Stimulated activated CD8-positive, alpha-beta memory T cell treated with anti-CD3 and anti-CD28 coated beads, Interleukin-4, amount 100 ng/mL, for 4 hours (primary cell): ENCODE data around the gene POU2AF1.
"Not testable (repeated sequence)": the region's sequence is repeated elsewhere in the genome, so short reads cannot be mapped to it uniquely, and the experiment has no call there.

Source experiments
- DNase-seq, 2 donors: peaks; one replicate each; pipeline ENCODE4 v3.0.0-alpha.2; 2020; ENCODE audit warnings: low read depth in 2 of 2, low spot score in 1 of 2

POU2AF1 gene

DNA sequence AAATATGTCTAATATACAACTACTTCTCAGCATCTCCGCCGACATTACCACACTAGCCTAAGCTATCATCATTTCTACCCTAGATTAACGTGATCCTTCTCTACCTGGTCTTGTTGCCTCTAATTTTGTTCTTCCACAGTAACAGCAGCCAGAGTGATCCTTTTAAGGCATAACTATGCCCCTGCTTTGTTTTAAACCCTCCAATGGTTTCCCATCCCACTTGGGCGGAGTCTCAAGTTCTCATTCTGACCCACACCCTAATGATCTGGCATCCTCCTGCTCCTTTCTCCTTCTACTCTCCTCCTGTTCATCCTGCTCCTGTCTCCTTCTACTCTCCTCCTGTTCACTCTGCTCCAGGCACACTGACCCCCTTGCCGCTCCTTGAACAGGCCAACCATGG is 31.9 kb upstream of the POU2AF1 start:
- DNase-seq, result no peak

DNA sequence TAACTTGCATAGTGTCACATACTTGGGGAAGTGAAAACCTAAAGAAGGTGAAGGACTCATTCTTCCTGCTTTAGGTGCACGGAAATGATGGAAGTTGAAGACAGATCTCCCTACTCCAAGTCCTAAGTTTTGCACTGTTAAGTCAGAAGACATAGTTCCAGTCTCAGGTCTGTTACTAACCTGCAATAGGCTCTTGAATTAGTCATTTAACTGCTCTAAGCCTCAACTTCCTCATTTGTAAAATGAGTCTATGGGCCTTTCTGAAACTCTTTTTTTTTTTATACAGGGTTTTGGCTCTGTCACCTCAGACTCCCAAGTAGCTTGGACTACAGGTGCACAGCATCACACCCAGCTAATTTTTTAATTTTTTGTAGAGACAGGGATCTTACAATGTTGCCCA is 30.8 kb upstream of the POU2AF1 start:
- no peak for DNase-seq

DNA sequence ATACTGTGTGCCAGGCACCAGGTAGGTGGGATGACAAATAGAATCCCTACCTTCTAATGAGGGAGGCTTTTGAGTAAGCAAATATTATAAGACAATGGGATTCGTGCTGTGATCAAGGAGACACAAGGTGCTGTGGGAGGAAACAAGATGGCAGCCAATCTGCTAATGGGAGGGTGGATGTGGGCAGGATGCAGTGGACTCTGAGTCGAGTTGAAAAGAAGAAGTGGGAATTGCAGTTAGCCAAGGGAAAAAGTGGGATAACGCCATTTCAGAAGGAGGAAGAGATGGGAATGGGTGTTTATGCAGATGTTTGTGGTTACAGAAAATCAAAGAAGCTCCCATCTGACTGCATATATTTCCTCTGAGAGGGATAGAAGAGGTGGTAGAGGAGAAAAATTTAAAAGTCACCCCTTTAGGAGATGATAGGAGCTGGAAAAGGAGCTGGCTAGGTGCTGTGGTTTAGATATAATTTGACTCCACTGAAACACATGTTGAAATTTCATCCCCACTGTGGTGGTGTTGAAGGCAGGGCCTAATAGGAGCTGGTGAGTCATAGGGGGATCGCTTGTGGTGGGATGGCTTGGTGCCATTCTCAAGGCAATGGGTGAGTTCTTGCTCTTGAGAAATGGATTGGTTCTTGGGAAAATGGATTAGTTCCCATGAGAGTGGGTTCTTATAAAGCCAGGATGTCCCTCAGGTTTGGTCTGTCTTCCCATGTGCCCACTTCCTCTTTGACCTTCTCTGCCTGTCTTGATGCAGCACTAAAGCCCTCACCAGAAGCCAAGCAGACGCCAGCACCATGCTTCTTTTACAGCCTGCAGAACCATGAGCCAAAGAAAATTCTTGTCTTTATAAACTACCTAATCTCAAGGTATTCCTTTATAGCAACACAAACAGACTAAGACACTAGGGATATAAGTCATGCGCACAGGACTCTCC is 30.0 kb upstream of the POU2AF1 start:
- DNase-seq, result no peak

- DNase-seq, result no peak
Observed at GRCh38 chr11:111407652-111408051, 28.6 kb upstream of the POU2AF1 start.

DNA sequence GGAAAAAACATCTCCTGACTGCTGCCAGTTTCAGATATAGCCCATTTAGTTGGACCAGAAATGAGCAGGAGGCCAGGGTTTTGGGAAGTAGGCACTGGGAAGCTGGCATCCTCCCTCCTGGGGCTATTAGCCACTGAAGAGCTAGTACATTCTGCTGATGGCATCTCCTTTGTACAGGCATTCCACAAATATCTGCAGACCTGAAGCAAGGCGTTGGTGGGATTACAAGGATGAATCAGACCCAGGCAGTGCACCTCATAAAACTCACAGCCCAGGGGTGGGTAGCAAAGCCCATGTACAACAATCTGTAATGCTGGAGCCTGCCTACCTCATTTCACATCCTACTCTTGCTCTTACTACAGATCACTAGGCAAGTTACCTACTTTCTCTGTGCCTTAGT is 27.5 kb upstream of the POU2AF1 start:
- no peak for DNase-seq

DNA sequence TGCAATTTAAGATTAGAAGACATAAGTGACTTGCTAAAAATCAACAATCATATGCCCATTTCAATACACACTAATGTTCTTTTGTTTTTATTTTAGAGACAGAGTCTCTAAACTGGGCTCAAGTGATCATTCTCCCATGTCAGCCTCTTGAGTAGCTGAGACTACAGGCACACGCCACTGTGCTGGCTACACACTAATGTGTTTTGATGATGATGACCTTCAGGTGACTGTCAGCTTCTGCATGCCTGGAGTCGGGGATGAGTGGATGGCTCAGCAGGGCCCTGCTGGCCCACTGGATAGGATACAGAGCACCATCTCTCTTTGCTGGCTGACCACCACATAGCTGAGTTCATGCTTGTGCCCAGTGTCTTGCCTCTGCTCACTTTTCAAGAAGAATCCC is 27.0 kb upstream of the POU2AF1 start:
- DNase-seq, result no peak

- no peak for DNase-seq
Observed at GRCh38 chr11:111405551-111405950, 26.5 kb upstream of the POU2AF1 start.

DNA sequence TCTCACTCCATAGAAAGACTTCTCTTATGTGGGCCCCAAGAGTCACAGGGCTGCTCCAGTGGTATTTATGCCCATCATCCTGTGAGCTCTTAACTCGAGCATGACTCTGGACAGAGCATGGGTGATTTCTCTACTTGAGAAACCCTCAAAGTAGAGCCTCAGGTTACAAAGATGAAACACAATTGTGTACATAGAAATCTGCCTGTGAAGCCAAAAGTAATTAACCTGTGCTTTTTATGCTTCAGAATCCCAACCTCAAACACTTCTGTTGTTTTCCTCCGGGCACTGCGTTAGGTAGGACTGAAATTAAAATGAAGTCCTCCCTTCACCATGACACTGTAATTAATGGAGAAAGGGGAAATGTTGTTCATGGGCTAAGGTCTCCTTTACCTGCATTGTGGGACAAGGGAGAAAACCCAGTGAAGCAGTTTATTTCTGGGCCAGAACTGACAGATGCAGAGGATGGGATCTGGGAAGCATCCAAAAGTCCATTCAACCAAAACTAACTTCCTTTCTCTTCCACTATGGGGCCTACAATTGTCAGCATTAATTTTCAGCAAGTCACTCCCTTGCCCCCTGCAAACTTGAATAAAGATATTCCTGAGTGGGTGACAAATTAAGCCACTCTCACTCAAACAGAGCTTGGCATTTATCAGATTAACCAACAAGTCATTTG is 24.1 kb upstream of the POU2AF1 start:
- DNase-seq, result no peak

- no peak for DNase-seq
Observed at GRCh38 chr11:111402411-111402810, 23.3 kb upstream of the POU2AF1 start.

DNA sequence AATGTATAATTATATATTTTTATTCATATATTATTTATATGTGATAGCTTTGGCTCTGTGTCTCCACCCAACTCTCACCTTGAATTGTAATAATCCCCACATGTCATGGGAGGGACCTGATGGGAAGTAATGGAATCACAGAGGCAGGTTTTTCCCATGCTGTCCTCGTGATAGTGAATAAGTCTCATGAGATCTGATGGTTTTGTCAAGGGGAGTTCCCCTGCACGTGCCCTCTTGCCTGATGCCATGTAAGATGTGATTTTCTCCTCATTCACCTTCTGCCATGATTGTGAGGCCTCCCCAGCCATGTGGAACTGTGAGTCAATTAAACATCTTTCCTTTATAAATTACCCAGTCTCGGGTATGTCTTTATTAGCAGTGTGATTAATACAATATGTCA is 22.9 kb upstream of the POU2AF1 start:
- DNase-seq, result not testable (repeated sequence)

DNA sequence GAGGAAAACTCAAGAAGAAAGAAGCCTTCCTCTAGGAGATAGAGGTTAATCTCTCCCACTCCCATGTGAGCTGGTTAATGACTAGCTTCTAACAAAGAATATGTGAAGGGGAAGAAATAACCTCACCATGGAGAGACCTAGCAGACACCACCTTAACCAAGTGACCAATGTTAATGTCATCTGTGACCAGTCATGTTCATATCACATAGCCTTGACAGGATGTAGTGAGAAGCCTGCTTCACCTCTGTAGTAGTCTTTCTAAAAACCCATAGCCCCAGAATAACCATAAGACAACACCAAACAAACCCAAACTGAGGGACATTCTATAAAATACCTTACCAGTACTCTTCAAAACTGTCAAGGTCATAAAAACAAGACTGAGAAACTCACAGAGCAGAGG is 21.5 kb upstream of the POU2AF1 start:
- DNase-seq, result no peak

- DNase-seq, result no peak
Observed at GRCh38 chr11:111399187-111400031, 20.3 kb upstream of the POU2AF1 start.

DNA sequence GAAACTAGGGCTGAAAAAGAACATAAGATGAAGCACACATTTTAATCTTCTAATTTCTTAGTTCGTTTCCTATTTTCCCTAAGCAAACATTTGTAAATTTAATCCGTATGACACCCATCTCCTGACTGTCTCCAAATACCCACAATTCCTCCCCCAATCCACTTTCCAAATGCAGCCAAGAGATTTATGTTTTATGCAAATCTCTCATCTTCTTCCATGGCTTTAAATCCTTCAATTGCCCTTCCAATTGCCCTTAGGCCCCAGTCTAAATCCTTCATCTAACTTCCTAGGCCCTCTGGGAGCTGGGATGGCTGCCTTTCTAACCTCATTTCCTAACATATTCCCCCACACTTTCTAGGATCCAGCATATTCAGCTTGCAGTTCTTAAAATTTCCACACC is 18.0 kb upstream of the POU2AF1 start:
- no peak for DNase-seq

DNA sequence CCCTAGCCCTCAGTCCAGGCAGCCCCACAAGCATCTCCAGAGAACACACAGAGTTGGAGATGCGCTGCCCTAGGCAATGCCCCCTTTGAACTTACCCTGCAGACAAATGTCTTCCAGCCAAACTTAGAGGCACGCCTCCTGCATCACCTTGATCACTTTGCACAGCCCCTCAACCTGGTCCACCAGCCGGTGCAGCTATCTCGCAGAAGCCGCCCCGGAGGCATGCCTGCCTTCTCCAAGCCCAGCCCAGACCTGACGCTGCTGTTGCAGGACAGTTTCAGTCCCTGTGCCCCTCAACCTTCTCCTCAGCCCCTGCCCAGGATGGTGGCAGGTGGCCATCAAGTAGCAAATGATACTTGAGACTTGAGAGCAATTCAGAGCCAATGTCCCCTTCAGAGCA is 16.7 kb upstream of the POU2AF1 start:
- DNase-seq, result no peak

GRCh38 chr11:111395081-111395480 is 16.0 kb upstream of the POU2AF1 start:
- DNase-seq, result no peak

DNA sequence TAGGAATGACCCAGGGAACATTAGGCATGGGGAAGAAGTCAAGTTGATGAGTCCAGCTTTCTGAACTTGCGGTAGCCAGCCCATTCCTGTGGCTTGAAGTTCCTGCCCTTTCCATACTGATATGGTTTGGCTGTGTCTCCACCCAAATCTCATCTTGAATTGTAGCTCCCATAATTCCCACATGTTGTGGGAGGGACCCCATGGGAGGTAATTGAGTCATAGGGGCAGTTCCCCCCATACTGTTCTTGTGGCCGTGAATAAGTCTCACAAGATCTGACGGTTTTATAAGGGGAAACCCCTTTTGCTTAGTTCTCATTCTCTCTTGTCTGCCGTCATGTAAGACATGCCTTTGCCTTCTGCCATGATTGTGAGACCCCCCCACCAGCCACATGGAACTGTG is 15.1 kb upstream of the POU2AF1 start:
- not testable (repeated sequence) for DNase-seq

- DNase-seq, result no peak
Observed at GRCh38 chr11:111393585-111393984, 14.5 kb upstream of the POU2AF1 start.

GRCh38 chr11:111393096-111393495 is 14.0 kb upstream of the POU2AF1 start:
- DNase-seq, result no peak

- DNase-seq, result no peak
Observed at GRCh38 chr11:111392552-111392951, 13.5 kb upstream of the POU2AF1 start.

DNA sequence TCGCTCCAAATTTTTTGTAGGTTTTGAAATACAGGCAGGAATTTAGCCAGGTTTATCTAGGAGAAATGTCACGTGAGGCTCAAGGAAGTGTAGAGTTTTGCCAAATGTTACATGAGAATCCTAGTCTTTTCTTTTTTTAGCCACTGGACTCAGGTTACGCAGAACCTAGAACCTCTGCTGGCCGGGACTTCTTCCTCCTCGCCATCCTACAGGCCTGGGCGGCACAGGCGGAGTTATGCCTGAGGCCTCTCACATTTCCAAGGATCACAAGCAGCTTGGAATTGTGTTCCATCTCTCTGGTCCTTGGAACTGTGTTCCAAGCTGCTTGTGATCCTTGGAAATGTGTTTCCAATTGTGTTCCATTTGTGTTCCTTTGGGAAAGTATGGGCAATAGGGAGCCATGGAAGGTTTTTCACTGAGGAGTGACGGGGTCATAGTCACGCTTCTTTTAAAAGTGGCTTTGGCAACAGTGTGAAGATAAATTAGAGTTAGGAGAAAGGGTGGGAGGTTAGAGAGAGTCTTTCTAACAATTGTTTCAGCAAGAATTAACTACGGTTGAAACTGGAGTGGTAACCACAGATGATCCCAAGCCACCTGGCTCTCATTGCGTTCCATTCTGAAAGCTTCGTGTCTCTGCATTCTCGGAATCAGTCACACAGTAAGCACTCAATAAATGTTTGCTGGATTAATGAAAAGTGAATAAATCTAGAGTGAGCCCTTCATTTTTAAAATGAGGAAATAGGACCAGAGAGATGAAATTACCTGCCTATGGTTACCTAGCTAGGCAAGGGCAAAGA is 12.5 kb upstream of the POU2AF1 start:
- DNase-seq, result no peak

- no peak for DNase-seq
Observed at GRCh38 chr11:111388842-111389241, 9.8 kb upstream of the POU2AF1 start.
